IPS DF 19.7 (cell line): ENCODE results near the gene SLCO4A1.

Experiments
- DNase-seq: peaks from one replicate; pipeline ENCODE4 v3.0.0-alpha.2; 2013; ENCODE audit warnings: low read depth, low spot score

The SLCO4A1 gene

DNA sequence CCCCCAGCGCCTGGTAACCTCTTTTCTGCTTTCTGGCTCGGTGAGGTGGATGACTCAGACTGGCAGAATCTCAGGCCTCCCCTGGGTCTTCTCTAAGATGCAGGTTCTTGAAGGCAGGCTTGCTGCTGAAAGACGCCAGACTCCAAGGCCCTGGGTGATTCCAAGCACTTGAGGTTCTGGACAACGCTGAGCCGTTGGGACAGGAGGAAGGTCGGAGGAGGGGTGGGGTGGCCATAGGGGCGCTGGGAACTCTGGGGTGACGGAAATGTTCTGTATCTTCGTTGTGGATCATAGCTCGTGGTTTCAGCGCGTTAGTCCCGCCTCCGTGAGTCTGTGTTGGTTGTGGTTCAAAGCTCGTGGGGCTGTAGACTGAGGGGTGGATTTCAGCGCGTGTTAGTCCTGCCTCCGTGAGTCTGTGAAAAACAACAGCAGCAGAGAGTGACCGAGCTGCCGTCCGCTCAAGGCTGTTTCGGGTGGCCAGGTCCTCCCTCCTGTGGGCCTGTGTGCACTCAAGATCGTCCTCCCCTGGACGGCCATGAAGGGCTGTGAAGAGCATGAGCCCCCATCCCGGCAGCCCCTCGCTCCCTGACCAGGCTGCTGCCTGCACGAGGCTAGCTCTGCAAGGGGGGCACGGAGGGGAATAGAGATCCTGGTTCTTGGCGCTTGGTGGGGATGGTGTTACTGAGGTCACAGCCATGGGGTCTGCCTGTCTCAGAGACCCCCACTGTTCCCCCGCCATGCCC is 74.1 kb downstream of the SLCO4A1 start:
- no peak for DNase-seq

DNA sequence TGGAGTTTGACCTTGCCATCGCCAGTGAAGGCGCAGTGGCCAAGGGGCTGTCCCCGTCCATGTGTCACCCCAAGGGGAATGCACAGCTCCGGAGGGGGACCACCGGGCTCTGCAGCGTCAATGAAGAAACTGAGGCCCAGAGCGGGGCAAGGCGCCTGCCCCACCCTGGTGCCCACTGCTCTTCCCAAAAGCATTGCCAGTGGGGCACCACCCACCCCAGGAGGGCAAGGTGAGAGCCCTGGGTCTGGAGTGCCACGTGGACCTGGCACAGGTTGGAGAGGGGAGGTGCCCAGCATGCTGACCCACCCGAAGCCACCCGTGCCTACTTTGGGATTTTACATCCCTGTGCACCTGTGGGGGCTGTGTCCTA is 74.6 kb downstream of the SLCO4A1 start:
- DNase-seq, result no peak

DNA sequence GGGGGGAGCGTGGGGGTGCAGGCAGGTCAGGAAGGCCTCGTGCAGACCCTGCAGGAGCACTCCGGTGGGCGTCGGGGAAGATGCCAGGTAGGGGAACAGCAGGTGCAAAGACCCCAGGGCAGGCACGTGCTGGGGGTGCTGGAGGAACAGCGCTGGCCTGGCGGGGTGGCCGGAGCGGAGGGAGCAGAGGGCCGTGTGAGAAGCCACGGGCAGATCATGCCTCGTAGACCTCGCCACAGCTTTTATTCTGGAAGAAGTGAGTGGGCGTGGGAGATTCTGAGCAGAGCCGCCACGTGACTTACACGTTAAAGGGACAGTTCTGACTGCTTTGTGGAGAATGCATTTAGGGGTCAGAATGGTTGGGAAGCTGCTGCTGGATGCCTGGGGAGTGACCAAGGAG is 75.6 kb downstream of the SLCO4A1 start:
- DNase-seq, result no peak

DNA sequence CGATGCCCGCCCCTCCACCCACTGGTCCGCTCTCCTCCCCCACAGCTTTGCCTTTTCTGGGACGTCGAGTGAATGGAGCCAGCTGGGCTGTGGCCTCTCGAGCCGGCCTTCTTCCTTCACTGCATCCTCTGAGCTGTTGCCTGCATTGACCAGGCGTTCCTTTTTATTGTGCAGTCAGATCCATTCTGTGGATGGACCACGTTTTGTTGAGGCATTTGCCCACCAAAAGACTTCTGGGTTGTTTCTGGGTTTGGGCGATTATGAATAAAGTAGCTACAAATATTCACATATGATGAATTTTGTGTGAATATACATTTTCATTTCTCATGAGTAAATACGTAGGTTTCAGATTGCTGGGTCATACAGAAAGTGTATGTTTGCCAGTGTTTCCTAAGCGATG is 76.2 kb downstream of the SLCO4A1 start:
- DNase-seq, result no peak

DNA sequence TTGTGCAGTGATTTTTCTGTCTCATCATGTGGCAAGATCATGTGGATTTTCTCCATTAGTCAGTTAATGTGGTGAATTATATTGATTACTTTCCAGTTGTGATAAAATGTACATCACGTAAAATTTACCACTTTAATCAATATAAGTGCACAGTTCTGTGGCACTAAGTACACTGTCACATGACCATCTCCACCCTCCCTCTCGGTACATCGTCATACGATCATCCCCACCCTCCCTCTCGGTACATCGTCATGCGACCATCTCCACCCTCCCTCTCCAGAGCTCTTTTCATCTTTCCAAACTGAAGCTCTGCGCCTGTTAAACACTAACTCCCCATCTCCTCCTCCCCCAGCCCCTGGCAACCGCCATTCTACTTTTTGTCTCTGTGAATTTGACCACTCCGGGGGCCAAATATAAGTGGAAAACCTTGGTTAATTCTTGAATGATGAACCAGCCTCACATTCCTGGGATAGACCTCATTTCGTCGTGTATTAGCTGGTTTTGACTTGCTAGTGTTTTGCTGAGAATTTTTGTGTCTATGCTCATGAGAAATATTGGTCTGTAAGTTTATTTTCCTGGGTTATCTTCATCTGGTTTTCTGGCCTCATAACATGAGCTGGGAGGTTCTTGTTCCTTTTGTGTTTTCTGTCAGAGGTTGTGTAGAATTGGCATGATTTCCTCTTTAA is 77.1 kb downstream of the SLCO4A1 start:
- no peak for DNase-seq
